HCT116 (cell line): ENCODE measurements around the gene SGSH.

Experiments
- CTCF ChIP-seq, 3 experiments: fragments of 200-600 bp in 1 of 3; sonication (generic) in 1 of 3; IDR thresholded peaks in 2 of 3; conservative IDR thresholded peaks in 1 of 3; 2 replicates each; pipeline ENCODE4 v1.5.1; 2012 to 2017; ENCODE audit warnings: low read depth in 2 of 3, low read length in 2 of 3, antibody characterized with exemption in 1 of 3, borderline replicate concordance in 1 of 3, control low read depth in 1 of 3, mild to moderate bottlenecking in 1 of 3, mixed read lengths in 1 of 3, mixed run types in 1 of 3, moderate library complexity in 1 of 3; ENCODE audit not compliant: insufficient read depth in 1 of 3
- EGR1 ChIP-seq: IDR thresholded peaks from 2 replicates; pipeline ENCODE4 v1.6.1; 2012; ENCODE audit warnings: low read depth
- EZH2 ChIP-seq: fragments of 200-600 bp; sonication (generic); IDR thresholded peaks from 2 replicates; pipeline ENCODE4 v1.6.1; 2017; ENCODE audit warnings: antibody characterized with exemption, mixed run types
- JUND ChIP-seq: IDR thresholded peaks from 2 replicates; pipeline ENCODE4 v1.6.1; 2012
- POLR2A ChIP-seq: IDR thresholded peaks from 2 replicates; pipeline ENCODE4 v1.7.0; 2011; ENCODE audit warnings: borderline replicate concordance; ENCODE audit not compliant: insufficient read depth, insufficient read length; ENCODE audit errors: extremely low read depth
- POLR2AphosphoS5 ChIP-seq: IDR thresholded peaks from 2 replicates; pipeline ENCODE4 v1.6.1; 2011; ENCODE audit warnings: mild to moderate bottlenecking, low read depth, low read length, moderate library complexity
- RAD21 ChIP-seq: IDR thresholded peaks from 2 replicates; pipeline ENCODE4 v1.6.1; 2012; ENCODE audit warnings: low read depth, mild to moderate bottlenecking
- REST ChIP-seq: IDR thresholded peaks from 2 replicates; pipeline ENCODE4 v1.6.1; 2012; ENCODE audit warnings: low read depth
- SIN3A ChIP-seq: IDR thresholded peaks from 2 replicates; pipeline ENCODE4 v1.6.1; 2012; ENCODE audit warnings: low read depth
- SP1 ChIP-seq: IDR thresholded peaks from 2 replicates; pipeline ENCODE4 v1.6.1; 2012; ENCODE audit warnings: low read depth
- ZFX ChIP-seq: fragments of 450-650 bp; IDR thresholded peaks from 2 replicates; pipeline ENCODE4 v1.6.1; 2017
- ZNF274 ChIP-seq: fragments of 200-500 bp; sonication (Bioruptor generic); IDR thresholded peaks from 2 replicates; pipeline ENCODE4 v1.6.1; 2014; ENCODE audit warnings: mild to moderate bottlenecking, low read depth, low read length, inconsistent platforms

- TF ChIP-seq REST (no peak), POLR2A (no peak), CTCF (IDR thresholded peaks at IDR 0.05 in 2 of 3, conservative IDR thresholded peaks at IDR 0.05 in 1 of 3; ENCODE audit: borderline replicate concordance in 1 of 3, insufficient read depth in 1 of 3, low read depth in 2 of 3, low read length in 2 of 3) (no peak), RAD21 (no peak), SIN3A (no peak), ZFX (no peak), EZH2 (no peak), POLR2AphosphoS5 (no peak), ZNF274 (no peak), EGR1 (no peak), SP1 (no peak), JUND (no peak)
Measured at GRCh38 chr17:80191865-80192661, 28.1 kb downstream of the SGSH start.
